Ishikawa (cell line): ENCODE results near the gene ORC1.

Experiments used
- CREB1 ChIP-seq: IDR thresholded peaks from 2 replicates; pipeline ENCODE4 v1.6.1; 2012; ENCODE audit warnings: low read depth
- EGR1 ChIP-seq: IDR thresholded peaks from 2 replicates; pipeline ENCODE4 v1.6.1; 2012
- EP300 ChIP-seq: IDR thresholded peaks from 2 replicates; pipeline ENCODE4 v1.6.1; 2012; ENCODE audit warnings: borderline replicate concordance
- MAX ChIP-seq: IDR thresholded peaks from 2 replicates; pipeline ENCODE4 v1.6.1; 2012
- RAD21 ChIP-seq: IDR thresholded peaks from 2 replicates; pipeline ENCODE4 v1.6.1; 2012; ENCODE audit warnings: low read depth
- REST ChIP-seq: IDR thresholded peaks from 2 replicates; pipeline ENCODE4 v1.6.1; 2012; ENCODE audit warnings: low read depth, mild to moderate bottlenecking
- TAF1 ChIP-seq: IDR thresholded peaks from 2 replicates; pipeline ENCODE4 v1.6.1; 2012; ENCODE audit warnings: low read depth, mild to moderate bottlenecking
- TCF12 ChIP-seq: IDR thresholded peaks from 2 replicates; pipeline ENCODE4 v1.6.1; 2012; ENCODE audit warnings: low read depth
- YY1 ChIP-seq: IDR thresholded peaks from 2 replicates; pipeline ENCODE4 v1.6.1; 2012; ENCODE audit warnings: low read depth
- ZBTB7A ChIP-seq: IDR thresholded peaks from 2 replicates; pipeline ENCODE4 v1.6.1; 2012; ENCODE audit warnings: low read depth

- no peak for TF ChIP-seq REST
- TF ChIP-seq RAD21, result no peak
- TF ChIP-seq EP300, result no peak
- TF ChIP-seq TAF1, result no peak
- no peak for TF ChIP-seq EGR1
- TF ChIP-seq YY1, result no peak
- no peak for TF ChIP-seq CREB1
- TF ChIP-seq TCF12, result no peak
- TF ChIP-seq MAX, result no peak
- TF ChIP-seq ZBTB7A, result no peak
Measured at GRCh38 chr1:52403566-52404115, 582 bp downstream of the ORC1 start.
